GM12801 (cell line): ENCODE data around the gene AAGAB.

Experiments used
- TF ChIP-seq, protein P1 (sequence below): IDR thresholded peaks from one replicate; pipeline ENCODE4 v1.5.1; 2011; ENCODE audit warnings: control low read depth; ENCODE audit not compliant: insufficient read length; ENCODE audit errors: extremely low read depth

Gene AAGAB

DNA sequence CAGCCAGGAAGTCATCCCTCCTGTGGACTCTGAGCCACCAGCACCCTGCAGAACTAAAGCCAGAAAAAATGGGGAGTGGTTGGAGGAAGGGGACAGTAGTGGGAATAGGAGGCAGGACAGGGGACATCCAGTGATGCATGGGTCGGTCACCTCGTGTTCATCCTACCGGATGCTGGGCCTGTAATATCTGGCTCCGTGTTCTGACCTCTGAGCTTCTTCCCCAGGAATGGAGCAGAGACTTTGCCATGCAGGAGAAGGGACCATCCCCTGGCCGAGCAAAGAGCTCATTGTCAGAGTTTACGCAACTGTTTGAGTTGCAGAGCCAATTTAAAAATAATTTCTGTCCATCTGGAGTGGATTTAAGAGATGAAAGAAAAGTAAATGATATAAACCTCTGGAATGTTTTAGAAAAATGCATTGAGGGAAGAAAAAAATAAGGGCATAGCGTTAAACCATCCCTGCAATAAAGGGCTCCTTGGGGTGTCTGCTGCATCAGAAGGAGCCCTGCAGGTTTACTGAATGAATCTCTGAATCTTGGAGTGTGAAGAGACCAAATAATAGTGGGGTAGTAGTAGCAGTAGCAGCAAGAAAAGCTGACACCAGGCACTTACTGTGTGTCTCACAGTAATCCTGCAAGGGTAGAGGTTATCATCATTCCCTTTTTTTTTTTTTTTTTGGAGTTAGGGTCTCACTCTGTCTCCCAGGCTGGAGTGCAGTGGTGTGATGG is 70.9 kb downstream of the AAGAB start:
- TF ChIP-seq, protein P1, sequence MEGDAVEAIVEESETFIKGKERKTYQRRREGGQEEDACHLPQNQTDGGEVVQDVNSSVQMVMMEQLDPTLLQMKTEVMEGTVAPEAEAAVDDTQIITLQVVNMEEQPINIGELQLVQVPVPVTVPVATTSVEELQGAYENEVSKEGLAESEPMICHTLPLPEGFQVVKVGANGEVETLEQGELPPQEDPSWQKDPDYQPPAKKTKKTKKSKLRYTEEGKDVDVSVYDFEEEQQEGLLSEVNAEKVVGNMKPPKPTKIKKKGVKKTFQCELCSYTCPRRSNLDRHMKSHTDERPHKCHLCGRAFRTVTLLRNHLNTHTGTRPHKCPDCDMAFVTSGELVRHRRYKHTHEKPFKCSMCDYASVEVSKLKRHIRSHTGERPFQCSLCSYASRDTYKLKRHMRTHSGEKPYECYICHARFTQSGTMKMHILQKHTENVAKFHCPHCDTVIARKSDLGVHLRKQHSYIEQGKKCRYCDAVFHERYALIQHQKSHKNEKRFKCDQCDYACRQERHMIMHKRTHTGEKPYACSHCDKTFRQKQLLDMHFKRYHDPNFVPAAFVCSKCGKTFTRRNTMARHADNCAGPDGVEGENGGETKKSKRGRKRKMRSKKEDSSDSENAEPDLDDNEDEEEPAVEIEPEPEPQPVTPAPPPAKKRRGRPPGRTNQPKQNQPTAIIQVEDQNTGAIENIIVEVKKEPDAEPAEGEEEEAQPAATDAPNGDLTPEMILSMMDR: no peak

DNA sequence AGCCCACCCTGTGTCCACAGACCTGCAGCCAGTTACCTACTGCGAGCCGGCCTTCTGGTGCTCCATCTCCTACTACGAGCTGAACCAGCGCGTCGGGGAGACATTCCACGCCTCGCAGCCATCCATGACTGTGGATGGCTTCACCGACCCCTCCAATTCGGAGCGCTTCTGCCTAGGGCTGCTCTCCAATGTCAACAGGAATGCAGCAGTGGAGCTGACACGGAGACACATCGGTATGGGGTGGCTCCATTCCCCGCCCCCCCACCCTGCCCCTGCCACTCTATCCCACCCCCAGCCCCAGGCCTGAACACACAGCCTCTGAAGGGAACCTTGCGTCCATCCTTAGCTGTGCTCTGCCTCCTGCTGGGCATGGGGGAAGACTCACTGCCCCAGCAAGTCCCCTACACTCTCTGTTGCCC is 73.2 kb downstream of the AAGAB start:
- TF ChIP-seq, protein P1: no peak

DNA sequence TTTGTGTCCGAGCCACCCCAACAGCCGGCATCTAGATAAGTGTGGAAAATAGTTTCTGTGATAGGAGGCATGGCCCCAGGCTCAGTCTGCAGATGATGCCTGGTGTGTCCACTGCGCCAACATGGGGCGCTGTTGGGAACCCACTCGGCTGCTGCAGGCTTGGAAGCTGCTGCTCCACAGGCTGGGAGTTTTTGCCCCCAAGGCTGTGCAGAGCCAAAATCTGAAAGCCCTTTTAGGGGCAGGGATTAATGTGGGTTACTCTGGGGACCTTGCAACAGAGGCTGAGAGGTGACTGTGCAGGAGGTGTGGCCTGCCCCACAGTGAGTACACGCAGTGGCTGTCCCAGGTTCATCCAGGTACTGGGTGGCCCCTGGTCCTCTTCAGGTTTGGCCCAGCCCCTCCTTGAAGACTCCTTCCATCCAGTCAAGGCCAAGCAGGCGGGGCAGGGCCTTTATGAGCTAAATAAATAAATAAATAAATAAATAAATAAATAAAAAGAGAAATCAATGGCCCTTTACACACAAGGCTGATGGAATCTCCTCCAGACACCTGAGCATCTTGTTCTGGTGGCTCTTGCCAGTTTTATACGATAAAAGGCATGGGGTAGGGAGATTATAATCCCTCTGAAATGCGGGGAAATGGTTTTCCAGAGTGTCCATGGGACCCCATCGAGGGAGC is 73.8 kb downstream of the AAGAB start:
- TF ChIP-seq, protein P1: no peak

DNA sequence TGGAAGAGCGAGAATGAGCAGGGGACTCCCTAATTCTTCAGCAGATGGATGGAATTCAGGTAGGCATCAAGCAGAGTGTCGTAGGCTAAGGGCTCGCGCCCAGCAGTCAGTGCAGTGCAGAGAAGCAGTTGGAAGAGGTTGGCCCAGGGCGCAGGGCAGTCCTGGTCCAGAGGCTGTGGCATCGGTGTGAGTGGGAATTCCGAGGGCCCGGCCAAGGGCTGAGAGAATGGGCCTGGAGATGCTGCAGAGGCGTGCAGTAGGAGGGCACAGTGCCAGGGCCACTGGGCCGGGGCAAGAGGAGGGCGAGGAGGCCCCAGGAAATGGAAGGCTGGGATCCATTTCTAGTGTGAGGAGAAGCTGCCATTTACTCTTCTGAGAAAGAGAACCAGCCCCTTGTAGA is 74.4 kb downstream of the AAGAB start:
- TF ChIP-seq, protein P1: no peak

DNA sequence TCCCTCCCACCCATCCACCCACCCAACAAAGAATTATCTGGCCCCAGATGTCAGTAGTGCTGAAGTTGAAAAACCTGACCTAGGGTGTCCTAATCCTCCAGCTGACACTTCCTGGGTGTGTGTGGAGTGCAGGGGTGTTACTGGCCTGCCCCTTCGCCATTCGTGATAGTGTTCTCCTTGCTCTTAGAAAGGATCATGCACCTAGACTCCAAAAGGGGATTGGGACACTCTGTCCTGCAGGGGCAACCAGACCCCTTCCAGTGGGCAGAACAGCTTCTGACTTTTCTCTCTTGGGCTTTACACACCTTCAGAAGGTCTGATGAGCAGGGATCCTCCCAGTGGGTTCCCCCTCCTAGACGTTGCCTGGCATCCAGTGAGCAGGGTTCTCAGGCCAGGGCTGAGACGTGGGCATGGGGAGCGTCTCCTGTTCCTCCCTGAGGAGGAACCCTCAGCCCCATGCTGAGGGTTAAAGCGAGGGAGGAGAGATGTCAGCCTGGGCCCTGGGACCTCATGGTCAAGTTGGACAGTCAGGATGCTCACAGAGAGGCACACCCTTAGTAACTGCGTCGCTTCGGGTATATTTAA is 75.0 kb downstream of the AAGAB start:
- TF ChIP-seq, protein P1: no peak

DNA sequence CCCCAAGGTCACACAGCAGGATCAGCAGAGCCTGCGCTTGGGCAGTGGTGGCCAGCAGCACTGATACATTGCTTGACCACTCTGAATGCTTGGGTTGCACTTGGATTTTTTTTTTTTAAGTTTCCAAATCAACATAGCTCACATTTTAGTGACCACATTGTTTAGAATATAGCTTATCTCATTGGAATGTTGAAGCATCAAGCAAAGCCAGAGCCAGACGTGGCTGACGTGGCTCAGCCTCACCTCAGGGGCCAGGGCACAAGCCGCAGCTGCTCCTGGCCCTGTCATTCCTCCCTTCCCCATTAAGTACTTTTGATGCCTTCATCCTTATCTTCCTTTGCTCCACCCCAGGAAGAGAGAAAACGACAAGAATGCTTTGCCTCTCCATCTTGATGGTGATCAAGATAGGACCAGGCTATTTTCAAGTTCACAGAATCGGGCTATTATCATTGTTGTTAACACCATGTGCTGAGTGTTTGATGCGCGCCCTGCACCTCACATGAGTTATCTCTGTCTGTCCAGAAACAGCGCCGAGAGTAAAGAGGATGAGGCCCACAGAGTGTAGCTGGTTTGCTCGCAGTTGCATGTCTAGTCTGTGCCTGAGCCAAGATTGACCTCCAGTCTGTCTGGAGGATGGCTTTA is 75.8 kb downstream of the AAGAB start:
- TF ChIP-seq, protein P1: no peak

DNA sequence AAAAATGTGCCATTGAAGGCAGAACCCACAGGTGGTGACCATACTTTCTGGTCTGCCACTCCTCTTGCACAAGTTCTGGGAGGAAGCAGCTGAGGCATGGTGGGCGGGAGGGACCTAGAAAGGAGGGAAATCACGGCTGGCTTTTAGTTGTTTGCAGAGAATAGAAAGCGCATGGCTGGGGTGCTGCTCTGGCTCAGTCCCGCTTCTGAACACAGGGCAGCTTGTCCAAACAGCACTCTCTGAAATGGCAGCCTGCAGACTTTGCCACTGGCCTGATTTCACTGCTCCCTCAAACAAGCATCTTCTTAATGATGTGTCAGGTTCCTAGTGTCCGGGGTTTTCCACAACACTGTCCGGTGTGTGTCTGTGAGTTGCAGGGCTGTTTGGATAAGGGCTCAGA is 76.7 kb downstream of the AAGAB start:
- TF ChIP-seq, protein P1: no peak
